ENCODE data around the gene SPARC.

SPARC gene

DNA sequence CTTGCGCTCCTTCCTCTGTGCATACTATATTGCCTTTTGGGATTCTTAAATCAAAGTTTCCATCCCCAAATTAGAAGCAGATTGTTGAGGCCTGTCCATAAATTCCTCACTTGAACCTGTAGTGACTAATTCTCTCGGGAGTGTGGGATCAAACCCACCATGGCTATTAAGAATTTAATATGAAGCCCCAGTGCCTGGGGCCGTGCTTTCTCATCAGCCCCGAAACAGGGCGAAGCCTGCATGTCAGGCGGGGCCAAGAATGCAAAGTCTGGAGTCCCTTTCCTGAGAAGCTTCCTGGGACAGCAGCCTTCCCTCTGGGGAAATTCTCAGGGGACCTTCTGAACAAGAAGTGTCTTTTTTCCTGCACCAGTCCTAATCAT lies 66.3 kb downstream of the SPARC start:
- no peak for TF ChIP-seq ZFX (IDR thresholded peaks at IDR 0.05; ENCODE audit: borderline replicate concordance)
- TF ChIP-seq, protein P1, sequence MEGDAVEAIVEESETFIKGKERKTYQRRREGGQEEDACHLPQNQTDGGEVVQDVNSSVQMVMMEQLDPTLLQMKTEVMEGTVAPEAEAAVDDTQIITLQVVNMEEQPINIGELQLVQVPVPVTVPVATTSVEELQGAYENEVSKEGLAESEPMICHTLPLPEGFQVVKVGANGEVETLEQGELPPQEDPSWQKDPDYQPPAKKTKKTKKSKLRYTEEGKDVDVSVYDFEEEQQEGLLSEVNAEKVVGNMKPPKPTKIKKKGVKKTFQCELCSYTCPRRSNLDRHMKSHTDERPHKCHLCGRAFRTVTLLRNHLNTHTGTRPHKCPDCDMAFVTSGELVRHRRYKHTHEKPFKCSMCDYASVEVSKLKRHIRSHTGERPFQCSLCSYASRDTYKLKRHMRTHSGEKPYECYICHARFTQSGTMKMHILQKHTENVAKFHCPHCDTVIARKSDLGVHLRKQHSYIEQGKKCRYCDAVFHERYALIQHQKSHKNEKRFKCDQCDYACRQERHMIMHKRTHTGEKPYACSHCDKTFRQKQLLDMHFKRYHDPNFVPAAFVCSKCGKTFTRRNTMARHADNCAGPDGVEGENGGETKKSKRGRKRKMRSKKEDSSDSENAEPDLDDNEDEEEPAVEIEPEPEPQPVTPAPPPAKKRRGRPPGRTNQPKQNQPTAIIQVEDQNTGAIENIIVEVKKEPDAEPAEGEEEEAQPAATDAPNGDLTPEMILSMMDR (IDR thresholded peaks at IDR 0.05), result no peak
- no peak overlapping the region for H3K27ac ChIP-seq

DNA sequence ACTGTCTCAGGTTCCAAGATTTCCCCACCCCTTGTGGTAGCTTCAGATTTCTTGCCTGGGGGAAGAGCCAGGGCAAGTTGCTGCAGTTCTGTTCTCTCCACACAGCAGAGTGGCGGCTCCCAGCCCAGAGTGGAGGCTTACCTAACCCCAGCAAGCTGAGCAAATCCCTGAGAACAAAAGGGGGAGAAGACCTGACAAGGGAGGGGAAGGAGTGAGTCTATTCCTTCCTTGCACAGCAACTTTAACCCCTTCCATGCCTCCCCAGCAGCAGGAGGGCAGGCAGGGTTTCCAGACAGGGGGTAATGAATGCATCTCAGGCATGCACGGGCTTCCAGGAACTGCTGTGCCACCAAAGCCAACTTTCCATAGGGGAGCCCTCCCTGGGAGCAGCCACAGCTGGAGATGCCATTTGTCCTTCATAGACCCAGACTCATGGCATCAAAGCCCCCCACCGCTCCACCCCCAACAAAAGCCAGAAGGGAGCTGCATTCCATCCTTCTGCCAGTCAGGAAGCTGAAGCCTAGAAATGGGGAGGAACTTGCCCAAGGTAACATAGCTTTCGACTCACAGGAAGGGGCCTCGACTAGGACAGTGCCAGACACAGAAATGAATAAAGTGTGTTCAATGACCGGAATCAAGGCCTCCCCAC lies 66.8 kb downstream of the SPARC start:
- no peak overlapping the region for H3K27ac ChIP-seq
- no peak for TF ChIP-seq ZFX (IDR thresholded peaks at IDR 0.05; ENCODE audit: borderline replicate concordance)
- TF ChIP-seq, protein P1 (IDR thresholded peaks at IDR 0.05), result no peak

DNA sequence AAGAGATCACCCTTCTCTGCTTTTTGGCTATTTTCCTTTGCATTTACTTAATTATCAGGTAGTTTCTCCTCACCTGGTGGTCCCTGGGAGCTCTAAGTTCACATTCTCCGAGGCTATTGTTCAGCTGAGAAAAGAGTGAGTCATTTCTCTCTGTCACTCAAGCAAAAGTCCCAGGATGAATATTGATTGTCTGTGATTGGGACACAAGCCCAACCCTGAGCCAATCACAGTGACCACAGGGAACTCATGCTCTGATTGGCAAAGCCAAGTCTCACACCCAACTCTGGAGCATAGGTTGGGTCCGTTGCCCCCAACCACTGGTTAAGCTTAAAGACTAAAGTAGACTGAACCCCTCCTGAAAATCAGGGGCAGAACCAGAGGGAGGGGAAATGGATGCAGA lies 67.8 kb downstream of the SPARC start:
- TF ChIP-seq, protein P1 (IDR thresholded peaks at IDR 0.05), result no peak
- no peak for TF ChIP-seq ZFX (IDR thresholded peaks at IDR 0.05; ENCODE audit: borderline replicate concordance)
- H3K27ac ChIP-seq, result no peak overlapping the region

DNA sequence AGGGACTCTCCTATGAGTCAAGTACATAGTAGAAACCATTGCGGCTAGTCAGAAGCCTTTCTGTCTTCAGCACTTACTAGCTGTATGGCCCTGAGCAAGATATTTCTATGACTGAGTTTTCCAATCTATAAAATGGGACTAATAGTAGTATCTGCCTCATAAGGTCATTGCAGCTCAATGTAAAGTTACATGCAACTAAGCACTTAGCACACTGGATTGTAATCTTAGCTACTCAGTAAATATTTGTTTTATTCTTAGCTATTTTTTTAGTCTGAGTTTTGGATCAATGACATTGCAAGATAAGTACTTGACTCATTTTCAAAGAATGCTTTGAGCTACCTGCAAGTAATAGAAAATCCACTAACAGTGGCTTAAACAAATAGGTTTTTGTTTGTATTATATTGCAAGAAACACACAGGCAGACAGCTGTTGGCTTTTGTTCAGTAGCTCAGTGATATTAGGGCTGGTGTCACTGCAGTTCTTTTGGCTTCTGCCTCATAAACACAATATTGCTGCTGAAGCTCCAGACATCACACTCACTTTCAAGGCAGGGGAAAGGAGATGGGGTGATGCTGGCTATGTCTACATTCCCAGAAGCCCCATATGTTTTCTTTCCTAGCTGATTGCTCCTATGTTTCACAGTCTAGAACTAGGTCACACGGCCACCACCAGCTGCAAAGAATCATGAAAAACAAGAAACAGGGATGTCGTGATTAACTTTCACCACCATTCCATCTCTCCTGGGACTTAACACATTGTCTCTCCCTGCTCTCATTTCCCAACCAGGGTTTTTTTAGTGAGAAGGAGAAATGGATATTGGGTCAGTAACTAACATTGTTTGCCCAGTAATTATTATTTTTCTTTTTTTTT lies 68.6 kb downstream of the SPARC start:
- no peak overlapping the region for H3K27ac ChIP-seq
- TF ChIP-seq ZFX (IDR thresholded peaks at IDR 0.05; ENCODE audit: borderline replicate concordance), result no peak
- TF ChIP-seq, protein P1 (IDR thresholded peaks at IDR 0.05), result no peak

DNA sequence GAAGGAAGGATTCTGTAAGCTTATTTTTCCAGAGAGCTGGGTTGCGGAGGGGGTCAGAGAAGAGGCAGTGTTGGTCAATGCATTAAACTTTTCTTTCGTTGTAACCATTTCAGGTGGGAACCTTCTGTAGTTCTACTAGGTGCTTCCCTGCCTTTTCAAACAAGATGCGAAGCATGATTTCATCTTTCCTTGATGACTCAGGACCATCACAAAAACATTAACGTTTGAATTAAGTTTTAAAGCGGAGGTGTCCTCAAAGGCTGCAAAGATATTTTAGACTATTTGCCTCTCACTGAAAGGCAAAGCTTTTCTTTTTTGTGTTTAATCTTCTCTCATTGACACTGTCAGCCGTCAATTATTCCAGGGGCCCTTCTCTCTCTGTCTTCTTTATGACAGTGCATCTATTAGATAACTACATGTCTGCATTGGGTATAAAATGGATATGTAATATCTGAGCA lies 69.3 kb downstream of the SPARC start:
- H3K27ac ChIP-seq, result no peak overlapping the region

DNA sequence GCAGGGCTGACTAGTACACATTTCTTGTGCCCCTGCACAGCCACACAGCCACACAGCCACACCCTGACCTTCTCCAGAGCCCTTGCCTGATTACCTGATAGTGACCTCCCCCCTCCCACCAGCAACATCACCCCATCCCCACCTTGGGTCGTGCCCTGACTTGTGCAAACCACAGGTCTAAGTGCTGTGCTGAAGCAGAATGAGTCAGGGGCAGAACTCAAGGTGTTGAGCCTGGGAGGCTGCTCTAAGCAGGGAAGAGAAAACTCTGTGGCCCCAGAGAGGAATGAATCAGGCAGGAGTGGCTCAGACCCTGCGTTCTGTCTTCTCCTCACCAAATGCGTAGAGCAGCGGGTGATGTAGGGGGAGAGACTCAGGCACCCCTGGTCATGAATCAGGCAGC lies 71.3 kb downstream of the SPARC start:
- TF ChIP-seq ZFX (IDR thresholded peaks at IDR 0.05; ENCODE audit: borderline replicate concordance), result no peak
- no peak overlapping the region for H3K27ac ChIP-seq

More for the DNA sequence above, 69.3 kb downstream of the SPARC start:
- no peak for TF ChIP-seq ZFX (IDR thresholded peaks at IDR 0.05; ENCODE audit: borderline replicate concordance)
- TF ChIP-seq, protein P1 (IDR thresholded peaks at IDR 0.05), result no peak

DNA sequence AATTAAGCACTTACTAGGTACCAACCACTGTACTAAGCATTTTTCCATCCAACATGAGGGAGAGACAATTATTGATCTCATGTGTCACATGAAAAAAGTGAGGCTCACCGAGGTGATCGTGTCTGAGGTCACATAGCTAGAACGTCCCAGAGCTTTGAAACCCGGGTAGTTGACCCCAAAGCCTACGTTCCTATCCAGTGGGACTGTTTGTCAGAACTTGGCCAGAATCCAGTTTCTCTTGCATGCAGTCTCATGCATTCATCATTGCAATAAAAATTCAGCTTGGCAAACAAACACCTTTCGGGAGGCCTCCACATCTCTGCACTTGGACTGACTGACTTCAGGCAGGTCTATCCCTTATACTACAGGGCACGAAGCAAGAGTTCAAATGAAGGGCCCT lies 72.2 kb downstream of the SPARC start:
- H3K27ac ChIP-seq, result no peak overlapping the region
- no peak for TF ChIP-seq ZFX (IDR thresholded peaks at IDR 0.05; ENCODE audit: borderline replicate concordance)
- TF ChIP-seq, protein P1 (IDR thresholded peaks at IDR 0.05), result no peak
